Activated T-cell treated with anti-CD3 and anti-CD28 coated beads, Interleukin-2, amount 50 U/mL, for 4 hours (primary cell): ENCODE results near the gene PEX16. TPM values are rescaled to one million over a fixed set of nuclear protein-coding genes. Genes with fewer than 3 reads are reported as not detected.
"Not testable (repeated sequence)": the region's sequence is repeated elsewhere in the genome, so short reads cannot be mapped to it uniquely, and the experiment has no call there.

Experiments used
- ATAC-seq, 2 donors: fragments of 200-7000 bp; cut with Tn5 transposase; one replicate each; pipeline ENCODE4 v1.10.0; 2021
- DNase-seq: peaks from one replicate; pipeline ENCODE4 v3.0.0-alpha.2; 2020
- H3K27me3 Mint-ChIP-seq: one replicate; pipeline ENCODE4 v1.8.0; 2021; ENCODE audit warnings: low read depth, mixed read lengths
- H3K36me3 Mint-ChIP-seq: one replicate; pipeline ENCODE4 v1.8.0; 2022; ENCODE audit warnings: mixed read lengths; ENCODE audit not compliant: insufficient read depth
- H3K4me1 Mint-ChIP-seq: one replicate; pipeline ENCODE4 v1.8.0; 2021; ENCODE audit warnings: low read depth, mixed read lengths
- H3K4me3 Mint-ChIP-seq: one replicate; pipeline ENCODE4 v1.8.0; 2021; ENCODE audit warnings: mild to moderate bottlenecking, moderate library complexity, mixed read lengths
- H3K9me3 Mint-ChIP-seq: one replicate; pipeline ENCODE4 v1.8.0; 2021; ENCODE audit warnings: mixed read lengths
- total RNA-seq, 3 donors: library from RNA; stranded (reverse); gene quantifications; one replicate each; pipeline ENCODE4 v1.2.1, GENCODE V29; 2021

Gene PEX16
- total RNA-seq, 3 donors from 2014 or later = 44.6 to 52.6 (median 50.7) TPM

- H3K27me3 Mint-ChIP-seq = no peaks in the 10 kb centered on the region
- peaks cover 35% of the 10 kb centered on the region for H3K4me1 Mint-ChIP-seq
- peaks cover 17% of the 10 kb centered on the region for H3K36me3 Mint-ChIP-seq
- no peak for DNase-seq
- no peaks in the 10 kb centered on the region for H3K9me3 Mint-ChIP-seq
- ATAC-seq = no peak
- H3K4me3 Mint-ChIP-seq = peak overlapping the region; percentile 96
These were observed 2.2 kb downstream of the PEX16 start for GRCh38 chr11:45915446-45915845.

GRCh38 chr11:45913942-45914635 lies 3.6 kb downstream of the PEX16 start:
- H3K27me3 Mint-ChIP-seq = no peaks in the 10 kb centered on the region
- H3K36me3 Mint-ChIP-seq = peaks cover 18% of the 10 kb centered on the region
- no peaks in the 10 kb centered on the region for H3K9me3 Mint-ChIP-seq
- DNase-seq (no peak), ATAC-seq (no peak)
- peak overlapping the region; percentile 11 for H3K4me3 Mint-ChIP-seq
- H3K4me1 Mint-ChIP-seq = peaks cover 23% of the 10 kb centered on the region

- H3K27me3 Mint-ChIP-seq = no peaks in the 10 kb centered on the region
- no peaks in the 10 kb centered on the region for H3K9me3 Mint-ChIP-seq
- ATAC-seq = no peak
- no peak for DNase-seq
- peaks cover 18% of the 10 kb centered on the region for H3K4me1 Mint-ChIP-seq
- no peak overlapping the region for H3K4me3 Mint-ChIP-seq
- peaks cover 18% of the 10 kb centered on the region for H3K36me3 Mint-ChIP-seq
These were observed 4.2 kb downstream of the PEX16 start for GRCh38 chr11:45913514-45913913.

- peaks cover 11% of the 10 kb centered on the region for H3K4me1 Mint-ChIP-seq
- H3K4me3 Mint-ChIP-seq = no peak overlapping the region
- DNase-seq = no peak
- no peaks in the 10 kb centered on the region for H3K9me3 Mint-ChIP-seq
- peaks cover 18% of the 10 kb centered on the region for H3K36me3 Mint-ChIP-seq
- ATAC-seq = no peak
- H3K27me3 Mint-ChIP-seq = no peaks in the 10 kb centered on the region
These were observed 7.1 kb downstream of the PEX16 start for GRCh38 chr11:45910623-45911022.

- Mint-ChIP-seq H3K4me1 (peaks cover 10% of the 10 kb centered on the region), H3K27me3 (no peaks in the 10 kb centered on the region), H3K36me3 (peaks cover 16% of the 10 kb centered on the region), H3K9me3 (no peaks in the 10 kb centered on the region), H3K4me3 (no peak overlapping the region)
- ATAC-seq = no peak
- DNase-seq = no peak
These were observed 7.8 kb downstream of the PEX16 start for GRCh38 chr11:45909594-45910475.

GRCh38 chr11:45907911-45908370 lies 9.7 kb downstream of the PEX16 start:
- H3K4me3 Mint-ChIP-seq = no peak overlapping the region
- DNase-seq (no peak), ATAC-seq (no peak)
- H3K4me1 Mint-ChIP-seq = peaks cover 9% of the 10 kb centered on the region
- H3K36me3 Mint-ChIP-seq = peaks cover 9% of the 10 kb centered on the region
- no peaks in the 10 kb centered on the region for H3K9me3 Mint-ChIP-seq
- no peaks in the 10 kb centered on the region for H3K27me3 Mint-ChIP-seq

- peaks cover 9% of the 10 kb centered on the region for H3K4me1 Mint-ChIP-seq
- H3K27me3 Mint-ChIP-seq = no peaks in the 10 kb centered on the region
- peaks cover 9% of the 10 kb centered on the region for H3K36me3 Mint-ChIP-seq
- no peaks in the 10 kb centered on the region for H3K9me3 Mint-ChIP-seq
- no peak within 1 kb of the TSS for H3K4me3 Mint-ChIP-seq
- ATAC-seq = no peak
- no peak for DNase-seq
These were observed 10.6 kb downstream of the PEX16 start, which contains the start of gene FREY1 for GRCh38 chr11:45906965-45907611. FREY1 (minus strand) TSS chr11:45907271; CDS start chr11:45907245, 26 bp downstream.

GRCh38 chr11:45906096-45906682 lies 11.5 kb downstream of the PEX16 start:
- ATAC-seq (peak in 1 of 2 donors; percentile 6), DNase-seq (no peak)
- Mint-ChIP-seq H3K27me3 (no peaks in the 10 kb centered on the region), H3K4me1 (peaks cover 9% of the 10 kb centered on the region), H3K36me3 (peaks cover 6% of the 10 kb centered on the region), H3K9me3 (no peaks in the 10 kb centered on the region), H3K4me3 (no peak overlapping the region)

- not testable (repeated sequence) for DNase-seq, H3K27me3 Mint-ChIP-seq, H3K4me3 Mint-ChIP-seq, H3K4me1 Mint-ChIP-seq, H3K9me3 Mint-ChIP-seq, ATAC-seq, H3K36me3 Mint-ChIP-seq
These were observed 12.1 kb downstream of the PEX16 start for GRCh38 chr11:45905576-45905975.

- ATAC-seq (no peak), DNase-seq (no peak)
- Mint-ChIP-seq H3K4me3 (no peak overlapping the region), H3K27me3 (peaks cover 4% of the 10 kb centered on the region), H3K36me3 (no peaks in the 10 kb centered on the region), H3K9me3 (no peaks in the 10 kb centered on the region), H3K4me1 (peaks cover 9% of the 10 kb centered on the region)
These were observed 12.6 kb downstream of the PEX16 start for GRCh38 chr11:45905095-45905494.

- H3K4me1 Mint-ChIP-seq = peaks cover 9% of the 10 kb centered on the region
- ATAC-seq (no peak), DNase-seq (no peak)
- H3K9me3 Mint-ChIP-seq = no peaks in the 10 kb centered on the region
- no peaks in the 10 kb centered on the region for H3K36me3 Mint-ChIP-seq
- H3K27me3 Mint-ChIP-seq = peaks cover 6% of the 10 kb centered on the region
- no peak overlapping the region for H3K4me3 Mint-ChIP-seq
These were observed 13.3 kb downstream of the PEX16 start for GRCh38 chr11:45904309-45904915.

- DNase-seq (no peak), ATAC-seq (no peak)
- H3K27me3 Mint-ChIP-seq = peaks cover 18% of the 10 kb centered on the region
- no peaks in the 10 kb centered on the region for H3K9me3 Mint-ChIP-seq
- H3K4me1 Mint-ChIP-seq = peaks cover 12% of the 10 kb centered on the region
- H3K4me3 Mint-ChIP-seq = no peak overlapping the region
- H3K36me3 Mint-ChIP-seq = no peaks in the 10 kb centered on the region
These were observed 15.0 kb downstream of the PEX16 start for GRCh38 chr11:45902452-45903380.

GRCh38 chr11:45901626-45902025 lies 16.1 kb downstream of the PEX16 start:
- Mint-ChIP-seq H3K4me1 (peaks cover 10% of the 10 kb centered on the region), H3K27me3 (peaks cover 23% of the 10 kb centered on the region), H3K36me3 (no peaks in the 10 kb centered on the region), H3K4me3 (no peak overlapping the region), H3K9me3 (no peaks in the 10 kb centered on the region)
- ATAC-seq = no peak
- DNase-seq = no peak
